Measurements from ENCODE around the gene CCDC188.
A peak's percentile ranks its signal among the peaks of the same experiment; 100 is the strongest.

The CCDC188 gene

GRCh38 chr22:20159076-20159475, 8.2 kb upstream of the CCDC188 start:
- no peak for TF ChIP-seq CTCF (IDR thresholded peaks at IDR 0.05)
- Histone ChIP-seq H3K27ac (no peak overlapping the region), H3K4me3 (no peak overlapping the region)
- no peak for DNase-seq (ENCODE audit: low spot score)

- Histone ChIP-seq H3K27ac (no peak overlapping the region), H3K4me3 (no peak overlapping the region)
- no peak for DNase-seq (ENCODE audit: low spot score)
- no peak for TF ChIP-seq CTCF (IDR thresholded peaks at IDR 0.05)
Observed at GRCh38 chr22:20158391-20159036, 7.7 kb upstream of the CCDC188 start.

GRCh38 chr22:20157430-20158183, 6.8 kb upstream of the CCDC188 start:
- Histone ChIP-seq H3K4me3 (no peak overlapping the region), H3K27ac (no peak overlapping the region)
- DNase-seq (ENCODE audit: low spot score) = no peak
- TF ChIP-seq CTCF (IDR thresholded peaks at IDR 0.05) = no peak

- peak; percentile 83 for DNase-seq (ENCODE audit: low spot score)
- Histone ChIP-seq H3K4me3 (no peak overlapping the region), H3K27ac (no peak overlapping the region)
- TF ChIP-seq CTCF (IDR thresholded peaks at IDR 0.05) = peak; percentile 98
Observed at GRCh38 chr22:20156611-20157429, 6.0 kb upstream of the CCDC188 start.

- DNase-seq (ENCODE audit: low spot score) = no peak
Observed at GRCh38 chr22:20156042-20156389, 5.2 kb upstream of the CCDC188 start.

More at GRCh38 chr22:20156042-20156389, 5.2 kb upstream of the CCDC188 start:
- Histone ChIP-seq H3K27ac (no peak overlapping the region), H3K4me3 (no peak overlapping the region)
- TF ChIP-seq CTCF (IDR thresholded peaks at IDR 0.05) = no peak
